GM12891 (cell line): Measurements from ENCODE around the gene GRM4.

ENCODE experiments used
- POLR2A ChIP-seq: IDR thresholded peaks from 2 replicates; pipeline ENCODE4 v1.6.1; 2011; ENCODE audit warnings: low read depth, low read length, control low read depth
- POLR2AphosphoS5 ChIP-seq: IDR thresholded peaks from 2 replicates; pipeline ENCODE4 v1.6.1; 2011; ENCODE audit warnings: low read depth, low read length, control low read depth
- SPI1 ChIP-seq: IDR thresholded peaks from 2 replicates; pipeline ENCODE4 v1.6.1; 2011; ENCODE audit warnings: low read depth, low read length, control low read depth
- TAF1 ChIP-seq: IDR thresholded peaks from 2 replicates; pipeline ENCODE4 v1.6.1; 2011; ENCODE audit warnings: low read depth, low read length, control low read depth

DNA sequence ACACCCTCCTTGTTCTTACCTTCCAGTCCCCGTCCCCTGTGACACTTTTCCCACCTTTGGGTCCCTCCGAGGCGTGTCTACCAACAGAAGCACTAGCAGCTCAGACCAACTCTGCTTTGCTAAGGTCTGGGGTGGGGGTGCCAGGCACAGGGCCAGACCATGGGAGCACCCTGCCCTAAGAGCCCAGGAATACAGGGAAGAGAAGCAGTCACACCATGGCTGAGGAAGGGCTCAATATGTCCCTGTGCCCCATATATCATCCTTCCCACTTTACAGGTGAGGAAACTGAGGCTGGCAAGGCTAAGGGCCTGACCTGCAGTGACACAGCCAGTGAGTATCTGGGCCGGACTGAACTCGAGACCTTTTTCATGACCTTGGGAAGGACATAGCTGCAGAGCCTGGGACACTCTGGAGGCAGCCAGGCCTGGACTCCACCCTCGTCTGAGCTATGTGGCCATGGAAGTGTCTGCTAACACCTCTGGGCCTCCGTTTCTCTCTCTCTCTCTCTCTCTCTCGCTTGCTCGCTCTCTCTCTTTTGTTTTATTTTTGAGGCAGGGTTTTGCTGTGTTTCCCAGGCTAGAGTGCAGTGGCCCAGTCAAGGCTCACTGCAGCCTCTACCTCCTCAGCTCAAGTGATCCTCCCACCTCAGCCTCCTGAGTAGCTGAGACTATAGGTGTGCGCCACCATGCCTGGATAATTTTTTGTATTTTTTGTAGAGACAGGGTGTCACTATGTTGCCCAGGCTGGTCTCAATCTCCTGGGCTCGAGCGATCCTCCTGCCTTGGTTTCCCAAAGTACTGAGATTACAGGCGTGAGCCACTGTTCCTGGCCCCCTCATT, 156.7 kb downstream of the GRM4 start:
- no peak for TF ChIP-seq POLR2AphosphoS5
- TF ChIP-seq TAF1 = no peak
- no peak for TF ChIP-seq POLR2A
- TF ChIP-seq SPI1 = no peak
